HepG2 (cell line): Measurements from ENCODE around the gene TRNP1. TPM values are rescaled to one million over a fixed set of nuclear protein-coding genes. Genes with fewer than 3 reads are reported as not detected.

Source experiments
- HIVEP1 ChIP-seq: sonication (generic); formaldehyde crosslinking; IDR thresholded peaks from 2 replicates; pipeline ENCODE4 v1.4.0; 2020; ENCODE audit warnings: mild to moderate bottlenecking, missing genetic modification reagents
- PAF1 ChIP-seq: IDR thresholded peaks from 2 replicates; pipeline ENCODE4 v1.6.1; 2016; ENCODE audit warnings: missing genetic modification reagents, missing compliant biosample characterization
- REPIN1 ChIP-seq: sonication (generic); formaldehyde crosslinking; IDR thresholded peaks from 2 replicates; pipeline ENCODE4 v1.8.0; 2022; ENCODE audit warnings: missing genetic modification reagents, low read depth, mild to moderate bottlenecking, borderline replicate concordance
- RORA ChIP-seq: sonication (generic); formaldehyde crosslinking; IDR thresholded peaks from 2 replicates; pipeline ENCODE4 v1.5.0; 2020; ENCODE audit warnings: mild to moderate bottlenecking, missing genetic modification reagents, moderate library complexity
- ZBTB38 ChIP-seq: sonication (generic); formaldehyde crosslinking; IDR thresholded peaks from 2 replicates; pipeline ENCODE4 v1.5.1; 2020; ENCODE audit warnings: mild to moderate bottlenecking, missing genetic modification reagents
- ZNF468 ChIP-seq: sonication (generic); formaldehyde crosslinking; IDR thresholded peaks from 2 replicates; pipeline ENCODE4 v1.8.0; 2022; ENCODE audit warnings: mild to moderate bottlenecking, moderate library complexity, missing genetic modification reagents
- ZNF605 ChIP-seq: sonication (generic); formaldehyde crosslinking; IDR thresholded peaks from 2 replicates; pipeline ENCODE4 v1.8.0; 2022; ENCODE audit warnings: mild to moderate bottlenecking, missing genetic modification reagents
- polyA plus RNA-seq, 8 experiments: library from polyadenylated mRNA; depleted of rRNA in 3 of 8; stranded (reverse) in 7 of 8; unstranded in 1 of 8; fragments of >200 nt; fragmentation: Illumina TruSeq in 4 of 8; extraction: Trizol in 4 of 8; gene quantifications; 2 replicates each; pipeline versions ENCODE4 v1.2.1 to v1.2.3, GENCODE V29; 2011 to 2016; ENCODE audit warnings: low read depth in 4 of 8, missing spikeins in 1 of 8, mixed read lengths in 1 of 8; ENCODE audit not compliant: insufficient read depth in 1 of 8
- total RNA-seq, 5 experiments: library from RNA; depleted of rRNA; stranded (reverse); fragments of >200 nt; fragmentation: Illumina TruSeq; extraction: Trizol; gene quantifications; 2 replicates each; pipeline ENCODE4 v1.2.3, GENCODE V29; 2016; ENCODE audit warnings: low read depth in 1 of 5
- TF ChIP-seq, protein P1 (sequence below): sonication (generic); formaldehyde crosslinking; IDR thresholded peaks from 2 replicates; pipeline ENCODE4 v1.4.0; 2020; ENCODE audit warnings: low read depth, missing genetic modification reagents
- TF ChIP-seq, protein P2 (sequence below): sonication (generic); formaldehyde crosslinking; IDR thresholded peaks from 2 replicates; pipeline ENCODE4 v1.4.0; 2020; ENCODE audit warnings: missing genetic modification reagents, borderline replicate concordance
- TF ChIP-seq, protein P3 (sequence below): sonication (generic); formaldehyde crosslinking; IDR thresholded peaks from 2 replicates; pipeline ENCODE4 v1.9.0; 2021; ENCODE audit warnings: missing genetic modification reagents, mild to moderate bottlenecking, borderline replicate concordance
- TF ChIP-seq, protein P4 (sequence below): IDR thresholded peaks from 2 replicates; pipeline ENCODE4 v1.6.1; 2016; ENCODE audit warnings: low read depth, borderline replicate concordance
- TF ChIP-seq, protein P5 (sequence below): sonication (generic); formaldehyde crosslinking; IDR thresholded peaks from 2 replicates; pipeline ENCODE4 v1.4.0; 2020; ENCODE audit warnings: missing genetic modification reagents
- TF ChIP-seq, protein P6 (sequence below): IDR thresholded peaks from 2 replicates; pipeline ENCODE4 v1.6.1; 2016; ENCODE audit warnings: control low read depth

TRNP1 gene
- total and polyA plus RNA-seq, 2 of the 13 experiments (the other 11 are each of a cell fraction or from before 2014, with no cell fraction given) = 42.0 to 158 TPM

DNA sequence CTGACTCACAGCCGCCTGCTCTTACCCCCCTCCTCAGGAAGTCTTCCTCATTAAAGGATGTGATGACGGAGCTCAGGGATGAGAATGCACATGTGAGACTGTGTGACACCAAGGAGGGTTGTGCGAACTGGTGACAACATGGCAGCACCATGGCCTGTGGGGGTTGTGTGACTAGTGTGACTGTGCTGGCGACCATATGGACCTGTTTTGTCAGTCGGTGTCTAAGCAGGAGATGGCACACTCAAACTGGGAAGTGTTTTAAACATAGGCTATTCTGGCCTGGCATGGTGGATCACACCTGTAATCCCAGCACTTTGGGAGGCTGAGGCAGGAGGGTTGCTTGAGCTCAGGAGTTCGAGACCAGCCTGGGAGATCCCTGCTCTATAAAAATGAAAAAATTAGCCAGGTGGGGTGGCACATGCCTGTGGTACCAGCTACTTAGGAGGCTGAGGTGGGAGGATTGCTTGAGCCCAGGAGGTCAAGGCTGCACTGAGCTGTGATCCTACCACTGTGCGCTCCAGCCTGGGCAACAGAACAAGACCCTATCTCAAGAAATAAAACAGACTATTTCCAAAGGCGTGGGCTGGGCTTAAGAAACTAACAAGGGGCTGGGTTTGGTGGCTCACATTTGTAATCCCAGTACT lies 7.4 kb downstream of the TRNP1 start (continued):
- TF ChIP-seq, protein P1, sequence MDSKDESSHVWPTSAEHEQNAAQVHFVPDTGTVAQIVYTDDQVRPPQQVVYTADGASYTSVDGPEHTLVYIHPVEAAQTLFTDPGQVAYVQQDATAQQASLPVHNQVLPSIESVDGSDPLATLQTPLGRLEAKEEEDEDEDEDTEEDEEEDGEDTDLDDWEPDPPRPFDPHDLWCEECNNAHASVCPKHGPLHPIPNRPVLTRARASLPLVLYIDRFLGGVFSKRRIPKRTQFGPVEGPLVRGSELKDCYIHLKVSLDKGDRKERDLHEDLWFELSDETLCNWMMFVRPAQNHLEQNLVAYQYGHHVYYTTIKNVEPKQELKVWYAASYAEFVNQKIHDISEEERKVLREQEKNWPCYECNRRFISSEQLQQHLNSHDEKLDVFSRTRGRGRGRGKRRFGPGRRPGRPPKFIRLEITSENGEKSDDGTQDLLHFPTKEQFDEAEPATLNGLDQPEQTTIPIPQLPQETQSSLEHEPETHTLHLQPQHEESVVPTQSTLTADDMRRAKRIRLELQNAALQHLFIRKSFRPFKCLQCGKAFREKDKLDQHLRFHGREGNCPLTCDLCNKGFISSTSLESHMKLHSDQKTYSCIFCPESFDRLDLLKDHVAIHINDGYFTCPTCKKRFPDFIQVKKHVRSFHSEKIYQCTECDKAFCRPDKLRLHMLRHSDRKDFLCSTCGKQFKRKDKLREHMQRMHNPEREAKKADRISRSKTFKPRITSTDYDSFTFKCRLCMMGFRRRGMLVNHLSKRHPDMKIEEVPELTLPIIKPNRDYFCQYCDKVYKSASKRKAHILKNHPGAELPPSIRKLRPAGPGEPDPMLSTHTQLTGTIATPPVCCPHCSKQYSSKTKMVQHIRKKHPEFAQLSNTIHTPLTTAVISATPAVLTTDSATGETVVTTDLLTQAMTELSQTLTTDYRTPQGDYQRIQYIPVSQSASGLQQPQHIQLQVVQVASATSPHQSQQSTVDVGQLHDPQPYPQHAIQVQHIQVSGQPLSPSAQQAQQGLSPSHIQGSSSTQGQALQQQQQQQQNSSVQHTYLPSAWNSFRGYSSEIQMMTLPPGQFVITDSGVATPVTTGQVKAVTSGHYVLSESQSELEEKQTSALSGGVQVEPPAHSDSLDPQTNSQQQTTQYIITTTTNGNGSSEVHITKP (CRISPR knock-in tag) = no peak
- TF ChIP-seq ZNF468 (CRISPR knock-in tag) (0 out of 2 replicates have a peak, but pooled peaks have one; percentile 39), PAF1 (peak; percentile 79; the same call in 1 of the 2 replicates), ZNF605 (CRISPR knock-in tag) (0 out of 2 replicates have a peak, but pooled peaks have one; percentile 29), REPIN1 (no peak), ZBTB38 (0 out of 2 replicates have a peak, but pooled peaks have one; percentile 32), HIVEP1 (CRISPR knock-in tag) (no peak), RORA (CRISPR knock-in tag) (no peak)
- TF ChIP-seq, protein P2, sequence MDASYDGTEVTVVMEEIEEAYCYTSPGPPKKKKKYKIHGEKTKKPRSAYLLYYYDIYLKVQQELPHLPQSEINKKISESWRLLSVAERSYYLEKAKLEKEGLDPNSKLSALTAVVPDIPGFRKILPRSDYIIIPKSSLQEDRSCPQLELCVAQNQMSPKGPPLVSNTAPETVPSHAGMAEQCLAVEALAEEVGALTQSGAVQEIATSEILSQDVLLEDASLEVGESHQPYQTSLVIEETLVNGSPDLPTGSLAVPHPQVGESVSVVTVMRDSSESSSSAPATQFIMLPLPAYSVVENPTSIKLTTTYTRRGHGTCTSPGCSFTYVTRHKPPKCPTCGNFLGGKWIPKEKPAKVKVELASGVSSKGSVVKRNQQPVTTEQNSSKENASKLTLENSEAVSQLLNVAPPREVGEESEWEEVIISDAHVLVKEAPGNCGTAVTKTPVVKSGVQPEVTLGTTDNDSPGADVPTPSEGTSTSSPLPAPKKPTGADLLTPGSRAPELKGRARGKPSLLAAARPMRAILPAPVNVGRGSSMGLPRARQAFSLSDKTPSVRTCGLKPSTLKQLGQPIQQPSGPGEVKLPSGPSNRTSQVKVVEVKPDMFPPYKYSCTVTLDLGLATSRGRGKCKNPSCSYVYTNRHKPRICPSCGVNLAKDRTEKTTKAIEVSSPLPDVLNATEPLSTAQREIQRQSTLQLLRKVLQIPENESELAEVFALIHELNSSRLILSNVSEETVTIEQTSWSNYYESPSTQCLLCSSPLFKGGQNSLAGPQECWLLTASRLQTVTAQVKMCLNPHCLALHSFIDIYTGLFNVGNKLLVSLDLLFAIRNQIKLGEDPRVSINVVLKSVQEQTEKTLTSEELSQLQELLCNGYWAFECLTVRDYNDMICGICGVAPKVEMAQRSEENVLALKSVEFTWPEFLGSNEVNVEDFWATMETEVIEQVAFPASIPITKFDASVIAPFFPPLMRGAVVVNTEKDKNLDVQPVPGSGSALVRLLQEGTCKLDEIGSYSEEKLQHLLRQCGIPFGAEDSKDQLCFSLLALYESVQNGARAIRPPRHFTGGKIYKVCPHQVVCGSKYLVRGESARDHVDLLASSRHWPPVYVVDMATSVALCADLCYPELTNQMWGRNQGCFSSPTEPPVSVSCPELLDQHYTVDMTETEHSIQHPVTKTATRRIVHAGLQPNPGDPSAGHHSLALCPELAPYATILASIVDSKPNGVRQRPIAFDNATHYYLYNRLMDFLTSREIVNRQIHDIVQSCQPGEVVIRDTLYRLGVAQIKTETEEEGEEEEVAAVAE (CRISPR knock-in tag) = 0 out of 2 replicates have a peak, but pooled peaks have one; percentile 10
- TF ChIP-seq, protein P3, sequence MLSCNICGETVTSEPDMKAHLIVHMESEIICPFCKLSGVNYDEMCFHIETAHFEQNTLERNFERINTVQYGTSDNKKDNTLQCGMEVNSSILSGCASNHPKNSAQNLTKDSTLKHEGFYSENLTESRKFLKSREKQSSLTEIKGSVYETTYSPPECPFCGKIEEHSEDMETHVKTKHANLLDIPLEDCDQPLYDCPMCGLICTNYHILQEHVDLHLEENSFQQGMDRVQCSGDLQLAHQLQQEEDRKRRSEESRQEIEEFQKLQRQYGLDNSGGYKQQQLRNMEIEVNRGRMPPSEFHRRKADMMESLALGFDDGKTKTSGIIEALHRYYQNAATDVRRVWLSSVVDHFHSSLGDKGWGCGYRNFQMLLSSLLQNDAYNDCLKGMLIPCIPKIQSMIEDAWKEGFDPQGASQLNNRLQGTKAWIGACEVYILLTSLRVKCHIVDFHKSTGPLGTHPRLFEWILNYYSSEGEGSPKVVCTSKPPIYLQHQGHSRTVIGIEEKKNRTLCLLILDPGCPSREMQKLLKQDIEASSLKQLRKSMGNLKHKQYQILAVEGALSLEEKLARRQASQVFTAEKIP = no peak
- TF ChIP-seq, protein P4, sequence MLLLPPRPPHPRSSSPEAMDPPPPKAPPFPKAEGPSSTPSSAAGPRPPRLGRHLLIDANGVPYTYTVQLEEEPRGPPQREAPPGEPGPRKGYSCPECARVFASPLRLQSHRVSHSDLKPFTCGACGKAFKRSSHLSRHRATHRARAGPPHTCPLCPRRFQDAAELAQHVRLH = 0 out of 2 replicates have a peak, but pooled peaks have one; percentile 23
- TF ChIP-seq, protein P5, sequence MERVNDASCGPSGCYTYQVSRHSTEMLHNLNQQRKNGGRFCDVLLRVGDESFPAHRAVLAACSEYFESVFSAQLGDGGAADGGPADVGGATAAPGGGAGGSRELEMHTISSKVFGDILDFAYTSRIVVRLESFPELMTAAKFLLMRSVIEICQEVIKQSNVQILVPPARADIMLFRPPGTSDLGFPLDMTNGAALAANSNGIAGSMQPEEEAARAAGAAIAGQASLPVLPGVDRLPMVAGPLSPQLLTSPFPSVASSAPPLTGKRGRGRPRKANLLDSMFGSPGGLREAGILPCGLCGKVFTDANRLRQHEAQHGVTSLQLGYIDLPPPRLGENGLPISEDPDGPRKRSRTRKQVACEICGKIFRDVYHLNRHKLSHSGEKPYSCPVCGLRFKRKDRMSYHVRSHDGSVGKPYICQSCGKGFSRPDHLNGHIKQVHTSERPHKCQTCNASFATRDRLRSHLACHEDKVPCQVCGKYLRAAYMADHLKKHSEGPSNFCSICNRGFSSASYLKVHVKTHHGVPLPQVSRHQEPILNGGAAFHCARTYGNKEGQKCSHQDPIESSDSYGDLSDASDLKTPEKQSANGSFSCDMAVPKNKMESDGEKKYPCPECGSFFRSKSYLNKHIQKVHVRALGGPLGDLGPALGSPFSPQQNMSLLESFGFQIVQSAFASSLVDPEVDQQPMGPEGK (CRISPR knock-in tag) = no peak
- TF ChIP-seq, protein P6, sequence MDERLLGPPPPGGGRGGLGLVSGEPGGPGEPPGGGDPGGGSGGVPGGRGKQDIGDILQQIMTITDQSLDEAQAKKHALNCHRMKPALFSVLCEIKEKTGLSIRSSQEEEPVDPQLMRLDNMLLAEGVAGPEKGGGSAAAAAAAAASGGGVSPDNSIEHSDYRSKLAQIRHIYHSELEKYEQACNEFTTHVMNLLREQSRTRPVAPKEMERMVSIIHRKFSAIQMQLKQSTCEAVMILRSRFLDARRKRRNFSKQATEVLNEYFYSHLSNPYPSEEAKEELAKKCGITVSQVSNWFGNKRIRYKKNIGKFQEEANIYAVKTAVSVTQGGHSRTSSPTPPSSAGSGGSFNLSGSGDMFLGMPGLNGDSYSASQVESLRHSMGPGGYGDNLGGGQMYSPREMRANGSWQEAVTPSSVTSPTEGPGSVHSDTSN (CRISPR knock-in tag) = no peak
